ENCODE results near the gene CNTNAP3B. TPM values are rescaled to one million over a fixed set of nuclear protein-coding genes. Genes with fewer than 3 reads are reported as not detected.
"Not testable (repeated sequence)": the region's sequence is repeated elsewhere in the genome, so short reads cannot be mapped to it uniquely, and the experiment has no call there.

Gene CNTNAP3B
- polyA plus RNA-seq, 1 of the 3 experiments (the other 2 are of a cell fraction), result not detected

DNA sequence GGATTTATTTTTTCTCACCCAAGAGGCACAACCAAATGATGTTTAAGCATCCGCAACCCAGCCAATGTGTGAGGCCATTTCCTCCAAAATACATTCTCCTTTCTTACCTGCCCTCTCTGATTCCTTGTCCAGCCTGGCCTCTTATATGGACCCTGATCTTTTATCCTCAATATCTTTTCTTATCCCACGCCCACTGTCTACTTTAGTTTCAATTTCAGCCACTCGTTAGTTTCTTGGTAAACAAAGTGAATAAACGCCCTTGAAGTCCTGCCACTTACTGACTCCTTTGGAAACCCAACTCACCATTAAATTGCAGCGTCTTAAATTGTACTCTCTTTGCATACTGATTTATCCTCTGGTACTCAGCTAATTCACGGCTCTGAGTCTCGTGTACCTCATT, 281.4 kb downstream of the CNTNAP3B start:
- H3K9ac ChIP-seq; H3K36me3 ChIP-seq (replicated peaks in 1 of 2; ENCODE audit: control insufficient read depth in 1 of 2, insufficient read depth in 2 of 2, low read length in 1 of 2); DNase-seq; H3K9me2 ChIP-seq; H3F3A ChIP-seq (replicated peaks; ENCODE audit: insufficient read depth); H3K9me3 ChIP-seq; H4K20me1 ChIP-seq (ENCODE audit: insufficient read depth); POLR2A ChIA-PET; H3K27me3 ChIP-seq (ENCODE audit: insufficient read depth); H3K27ac ChIP-seq (ENCODE audit: low read depth in 2 of 2, low read length in 1 of 2); H3K4me2 ChIP-seq; H2AFZ ChIP-seq (ENCODE audit: low read depth); H3K4me3 ChIP-seq (ENCODE audit: low read depth in 2 of 2, low read length in 1 of 2); H3K79me2 ChIP-seq (ENCODE audit: insufficient read depth); H3K4me1 ChIP-seq (ENCODE audit: control insufficient read depth in 1 of 2, insufficient read depth in 2 of 2, low read depth in 1 of 2, low read length in 1 of 2); CTCF ChIA-PET: not testable (repeated sequence)
- no CpG with 5 or more reads among the region's 7 CpGs for WGBS (ENCODE audit: low lambda C conversion rate)

Small RNA genes lying within 50 kb of the gene (small RNA-seq; reads per million reads assigned to genes)
- gene RN7SL343P, result 0 reads per million in 7 experiments

Other genes with a start within 250 kb of the CNTNAP3B start
- 0.07 TPM in 1 of 2 replicates, not detected in the other for gene SPATA31A6, start 54.2 kb upstream of the CNTNAP3B start, polyA plus RNA-seq (2012; rRNA removed)